COLO829 (cell line): ENCODE data around the gene SLC7A14.

Experiments
- DNase-seq: peaks from one replicate; pipeline ENCODE4 v3.0.0; 2012; ENCODE audit warnings: low spot score

The SLC7A14 gene

DNA sequence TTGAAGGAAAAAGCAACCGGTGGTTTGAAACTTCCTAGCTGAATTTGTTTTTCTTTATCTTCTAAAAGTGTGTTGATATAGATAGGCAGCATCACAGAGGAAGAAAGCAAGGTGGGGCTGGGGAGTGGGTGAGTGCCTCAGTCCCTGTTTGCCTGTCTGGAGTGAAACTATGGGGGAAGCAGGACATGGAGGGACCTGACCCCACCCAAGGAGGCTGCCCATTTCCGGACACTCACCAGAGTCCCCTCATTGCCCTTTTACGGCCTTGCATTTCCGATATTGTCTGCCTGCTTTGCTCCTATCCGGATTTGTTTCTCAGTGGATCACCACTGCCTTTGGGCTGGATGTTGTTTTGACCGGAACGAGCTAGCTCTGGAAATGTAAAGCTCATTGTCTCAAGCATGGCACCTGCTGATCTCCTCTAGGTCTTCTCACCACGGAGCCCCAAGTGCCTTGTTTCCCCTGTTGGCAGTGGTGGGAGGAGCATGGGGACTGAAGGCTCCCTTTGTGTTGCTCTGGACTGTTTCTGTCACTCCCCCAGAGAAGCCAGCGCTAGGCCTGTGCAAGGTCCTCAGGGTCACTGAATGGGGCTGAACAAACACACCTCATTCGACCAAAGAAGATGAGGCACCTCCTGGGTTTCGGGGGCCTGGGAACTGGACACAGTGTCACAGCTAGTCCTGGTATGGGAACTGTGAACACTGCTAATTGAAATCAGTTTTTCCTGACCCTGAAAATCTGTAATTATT is 160.2 kb downstream of the SLC7A14 start:
- peak; percentile 79 for DNase-seq

DNA sequence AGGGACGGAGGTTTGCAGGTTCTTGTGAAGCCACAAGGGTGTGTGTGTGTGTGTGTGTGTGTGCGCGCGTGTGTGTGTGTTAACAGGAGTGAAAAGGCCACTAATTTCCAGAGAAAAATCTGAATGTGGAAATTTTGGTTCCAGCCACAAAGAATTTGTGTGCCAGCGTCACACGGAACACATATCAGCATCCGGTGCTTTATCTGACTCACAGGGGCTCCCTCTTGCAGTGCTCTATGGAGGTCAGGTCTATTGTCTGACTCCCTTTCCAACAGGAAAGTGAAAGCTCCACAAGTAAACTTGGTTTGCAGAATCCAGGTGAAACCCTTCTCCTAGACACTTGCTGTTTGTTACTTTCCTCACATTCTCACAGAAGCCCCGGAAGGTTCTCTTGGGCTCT is 161.0 kb downstream of the SLC7A14 start:
- no peak for DNase-seq

DNA sequence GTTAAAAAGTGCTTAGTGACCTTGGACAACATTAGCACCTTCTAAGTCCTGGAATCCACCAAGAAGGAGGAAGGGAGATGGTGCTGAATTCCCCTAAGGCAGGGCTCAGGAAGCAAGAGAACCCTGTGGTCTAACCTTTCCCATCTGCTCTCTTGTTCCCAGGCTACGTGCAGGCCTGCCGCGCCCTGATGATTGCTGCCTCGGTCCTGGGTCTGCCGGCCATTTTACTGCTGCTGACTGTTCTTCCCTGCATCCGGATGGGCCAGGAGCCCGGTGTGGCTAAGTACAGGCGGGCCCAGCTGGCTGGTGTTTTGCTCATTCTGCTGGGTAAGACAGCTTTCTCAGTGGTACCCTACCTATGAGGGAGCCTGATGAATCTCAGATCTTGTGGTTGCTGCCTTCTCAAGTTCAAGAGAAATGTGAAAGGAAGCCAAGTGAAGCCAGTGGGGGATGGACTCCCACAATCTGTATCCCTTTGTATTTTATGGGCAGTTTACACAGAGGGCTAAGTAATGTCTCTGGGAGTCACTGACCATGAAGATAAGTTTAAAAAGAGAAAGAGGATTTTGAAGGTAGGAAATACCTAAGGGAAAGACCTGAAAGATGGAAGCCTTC is 162.8 kb downstream of the SLC7A14 start:
- no peak for DNase-seq

DNA sequence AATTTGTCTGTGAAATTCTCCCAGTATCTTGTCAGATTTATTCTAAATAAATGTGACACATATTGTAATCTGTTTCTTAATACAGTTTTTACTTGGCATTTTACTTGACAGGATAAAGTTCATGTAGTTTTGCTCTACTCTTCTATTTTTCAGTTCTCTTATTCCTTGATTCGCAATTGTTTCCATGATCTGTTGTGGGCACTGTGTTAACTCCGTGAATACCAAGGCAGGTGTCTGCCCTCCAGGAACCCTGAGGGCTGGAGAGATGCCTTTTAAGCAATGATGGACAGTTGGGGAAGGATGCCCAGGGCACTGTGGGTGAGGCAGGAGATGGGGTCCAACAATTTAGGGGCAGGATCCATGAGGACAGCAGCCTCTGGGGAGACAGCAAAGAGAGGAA is 164.1 kb downstream of the SLC7A14 start:
- DNase-seq = no peak

DNA sequence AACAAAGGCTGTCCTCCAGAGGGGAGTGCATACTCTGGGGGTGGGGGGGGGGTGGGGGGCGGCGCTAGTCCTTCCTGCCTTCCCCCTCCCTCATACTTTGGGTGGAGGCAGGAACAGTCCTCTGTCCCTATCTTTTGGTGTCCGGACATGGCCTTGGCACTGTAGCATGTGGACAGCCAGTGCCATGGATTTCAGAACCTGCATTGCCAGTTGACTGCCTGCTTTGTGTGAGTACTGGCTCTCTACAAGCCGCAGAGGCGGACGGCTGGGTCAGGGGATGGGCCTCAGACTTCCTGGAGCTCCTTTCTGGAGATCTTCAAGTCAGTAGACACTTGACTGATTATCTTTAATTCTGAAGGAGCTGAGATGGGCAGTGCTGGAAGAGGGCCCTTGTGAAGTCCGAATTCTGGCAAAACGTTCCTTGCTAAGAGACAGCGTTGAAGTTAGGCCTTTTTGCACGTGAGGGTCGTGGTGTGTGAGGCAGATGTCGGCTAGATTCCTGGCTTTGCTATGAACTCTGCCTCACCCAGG is 164.7 kb downstream of the SLC7A14 start:
- DNase-seq = no peak

DNA sequence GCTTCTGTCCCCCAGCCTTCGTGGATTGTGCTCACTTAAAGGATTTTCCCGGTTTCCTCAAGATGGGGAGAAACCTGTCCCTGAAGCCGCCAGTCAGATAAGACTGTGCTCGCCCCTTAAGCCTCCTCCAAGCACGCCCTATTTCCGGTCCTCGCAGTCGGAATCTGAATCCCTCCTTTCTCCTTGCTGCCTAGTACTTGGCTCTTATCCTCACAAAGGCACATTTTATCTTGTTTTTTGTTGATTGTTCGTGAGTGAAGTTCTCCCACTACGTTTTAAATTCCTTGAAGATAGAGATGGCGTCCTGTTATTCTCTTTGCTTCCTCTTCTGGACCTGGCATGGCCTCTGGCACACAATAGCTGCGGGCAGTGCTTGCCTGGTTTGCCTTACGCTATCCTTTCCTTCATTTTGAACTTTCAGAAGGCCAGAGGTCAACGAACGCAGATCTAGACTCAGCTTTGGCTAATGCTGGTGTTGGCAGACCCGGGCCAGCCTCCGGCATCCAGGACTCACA is 165.5 kb downstream of the SLC7A14 start:
- DNase-seq = no peak

DNA sequence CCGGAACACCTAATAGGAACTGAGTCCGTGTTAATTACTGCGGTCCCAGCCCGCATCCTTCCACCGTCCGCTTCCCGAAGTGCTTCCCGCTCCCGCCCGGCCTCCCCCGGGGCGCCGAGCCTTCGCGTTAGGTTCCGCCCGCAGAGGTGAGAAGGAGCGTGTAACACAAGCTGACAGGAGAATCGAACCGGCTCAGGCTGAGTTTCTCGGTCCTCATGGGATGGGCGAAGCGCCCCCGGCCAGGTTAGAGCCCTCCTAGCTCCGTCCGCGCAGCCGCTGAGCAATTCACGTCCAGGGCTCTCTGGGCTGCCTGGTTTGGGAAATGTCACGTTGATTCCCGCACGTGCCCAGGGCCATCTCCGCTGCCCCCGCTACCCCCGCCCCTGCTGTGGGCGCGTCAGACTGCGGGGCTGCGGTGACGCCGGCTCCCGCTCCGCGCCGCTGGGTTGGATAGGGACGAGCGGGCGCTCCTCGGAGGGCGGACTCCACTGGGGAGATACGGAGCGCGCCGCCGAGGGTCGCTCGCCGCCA is 166.3 kb downstream of the SLC7A14 start:
- no peak for DNase-seq

DNA sequence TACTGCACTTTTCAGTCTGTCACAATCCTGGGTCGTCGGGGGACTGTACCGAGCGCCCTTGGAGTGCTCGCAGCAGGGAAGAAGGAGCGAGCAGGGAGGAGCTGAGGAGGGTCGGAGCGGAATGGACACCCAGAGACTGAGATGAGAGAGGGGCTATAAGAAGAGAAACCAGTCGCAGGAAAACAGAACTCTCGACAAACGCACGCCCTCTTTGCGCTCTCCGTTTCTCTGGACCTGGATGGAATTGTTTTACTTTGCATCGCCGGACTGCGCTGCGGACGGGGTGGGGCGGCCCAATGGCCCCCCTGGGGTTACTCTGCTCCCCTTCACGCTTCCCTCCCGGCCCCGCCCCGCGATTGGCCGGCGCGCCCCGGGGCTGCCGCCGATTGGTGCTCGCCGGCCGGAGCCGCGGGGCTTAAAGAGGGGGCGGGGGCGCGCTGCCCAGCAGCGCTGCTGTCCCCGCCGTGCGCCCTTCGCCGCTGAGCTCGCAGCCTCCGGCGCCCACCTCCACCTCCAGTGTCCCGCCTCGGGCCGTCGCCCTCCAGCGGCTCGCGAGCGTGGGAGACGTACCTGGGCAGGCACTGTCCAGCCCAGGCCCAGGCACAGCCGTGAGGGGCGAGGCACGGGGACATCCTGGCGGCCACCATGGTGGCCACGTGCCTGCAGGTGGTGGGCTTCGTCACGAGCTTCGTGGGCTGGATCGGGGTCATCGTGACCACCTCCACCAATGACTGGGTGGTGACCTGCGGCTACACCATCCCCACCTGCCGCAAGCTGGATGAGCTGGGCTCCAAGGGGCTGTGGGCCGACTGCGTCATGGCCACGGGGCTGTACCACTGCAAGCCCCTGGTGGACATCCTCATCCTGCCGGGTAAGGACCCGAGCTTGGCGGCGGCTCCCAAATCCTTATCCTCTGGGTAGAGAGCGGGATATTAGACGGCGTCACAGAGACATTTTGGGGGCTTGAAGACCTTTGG is 167.2 kb downstream of the SLC7A14 start, which contains the start of gene CLDN11:
Gene CLDN11 (plus strand): TSS at position 447 of the 977 bp plus-strand sequence. CDS start 199 bp downstream, at position 646.
- no peak for DNase-seq

DNA sequence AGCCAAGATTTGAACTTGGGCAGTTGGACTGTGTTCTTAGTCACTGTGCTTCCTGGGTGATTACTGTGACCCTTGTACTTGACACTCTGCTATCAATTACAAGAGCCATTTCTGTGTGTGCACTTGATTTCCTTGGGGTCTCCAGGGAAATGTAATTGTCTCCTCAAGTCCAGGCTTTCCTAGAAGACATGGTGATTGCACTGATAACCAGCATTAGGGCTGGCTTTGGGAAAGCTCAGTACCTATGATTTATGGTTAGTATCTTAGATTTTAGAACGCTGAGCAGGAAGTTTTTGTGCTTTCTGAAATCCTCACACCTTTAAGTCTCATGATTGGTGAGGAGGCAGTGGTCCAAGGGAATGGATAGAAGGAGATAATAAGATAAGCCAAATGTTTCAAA is 168.8 kb downstream of the SLC7A14 start:
- no peak for DNase-seq

DNA sequence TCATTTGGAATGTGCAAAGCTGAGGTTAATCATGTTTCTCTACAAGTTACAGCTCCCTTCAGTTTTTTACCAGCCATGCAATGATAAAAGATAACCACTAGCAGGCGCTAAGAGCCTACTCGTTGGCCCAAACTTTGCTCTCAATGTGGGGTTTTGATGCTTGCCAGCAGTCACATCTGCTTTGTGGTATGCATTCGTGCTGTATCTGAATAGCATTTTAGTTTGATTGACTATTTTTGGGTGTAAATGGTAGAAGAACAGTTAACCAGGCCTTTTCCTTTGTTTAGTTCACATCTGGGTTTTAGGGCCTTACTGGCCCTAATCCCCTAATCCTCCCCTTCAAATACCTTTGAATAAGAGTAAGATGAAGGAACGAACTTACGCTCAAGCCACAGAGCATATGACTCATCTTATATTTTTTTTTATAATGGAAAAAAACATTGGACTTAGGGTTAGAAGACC is 171.6 kb downstream of the SLC7A14 start:
- DNase-seq = peak; percentile 76

DNA sequence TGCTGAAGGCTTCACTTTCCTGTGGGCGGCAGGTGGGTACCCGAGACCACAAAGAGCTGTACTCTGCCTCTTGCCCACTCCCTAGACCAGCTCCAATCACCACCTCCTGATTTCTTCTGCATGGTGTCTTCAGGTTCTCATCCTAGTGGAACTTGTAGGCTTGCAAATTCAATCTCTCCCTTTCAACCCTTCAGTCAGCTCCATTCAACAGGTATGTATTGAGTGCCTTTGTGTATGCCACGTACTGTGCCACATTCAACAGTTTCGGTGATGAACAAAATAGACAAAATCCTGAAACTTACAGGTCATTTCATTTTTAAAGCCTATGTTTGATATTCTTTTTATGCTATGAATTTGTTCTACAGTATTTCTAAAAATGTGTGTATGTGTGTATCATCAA is 172.6 kb downstream of the SLC7A14 start:
- DNase-seq = no peak

DNA sequence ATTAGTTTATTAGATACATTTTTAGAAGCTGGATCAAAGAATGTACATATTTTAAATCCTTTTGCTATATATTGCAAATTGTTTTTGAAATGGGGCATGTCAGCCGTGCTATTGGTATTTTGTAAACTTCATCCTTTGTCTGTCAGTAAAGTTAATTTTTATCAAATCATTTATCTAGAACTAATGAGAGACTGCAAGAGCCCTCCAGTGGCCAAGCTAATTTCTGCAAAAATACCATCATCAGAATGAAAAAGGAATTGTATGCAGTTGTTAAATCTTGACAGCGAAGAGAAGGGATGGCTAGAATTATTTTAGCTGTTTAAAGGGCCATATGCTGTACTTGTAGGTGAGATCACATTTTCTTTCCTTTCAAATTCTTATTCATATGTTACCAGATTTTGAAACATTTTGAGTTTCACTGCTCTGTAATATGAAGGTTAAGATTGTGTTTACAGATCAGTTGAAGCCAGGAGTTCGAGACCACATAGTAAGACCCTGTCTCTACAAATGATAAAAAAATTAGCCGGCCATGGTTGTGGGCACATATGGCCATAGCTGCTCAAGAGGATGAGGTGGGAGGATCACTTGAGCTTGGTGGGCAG is 175.3 kb downstream of the SLC7A14 start:
- DNase-seq = peak; percentile 59
